Subcutaneous adipose tissue (tissue), 4 donors: Measurements from ENCODE around the gene GLB1L. TPM values are rescaled to one million over a fixed set of nuclear protein-coding genes. Genes with fewer than 3 reads are reported as not detected.

Source experiments
- CTCF ChIP-seq: fragments of 450-650 bp; IDR thresholded peaks from one replicate; pipeline ENCODE4 v1.5.1; 2016; ENCODE audit warnings: low read depth, mild to moderate bottlenecking, control low read depth, antibody characterized with exemption, moderate library complexity
- total RNA-seq, 4 donors: library from RNA; depleted of rRNA; stranded (reverse); fragments of >200 nt; gene quantifications; one replicate each; pipeline ENCODE4 v1.1.0, GENCODE V29; 2016

Gene GLB1L
- total RNA-seq, 4 donors from 2014 or later = 2.9 to 12.2 (median 11.0) TPM

DNA sequence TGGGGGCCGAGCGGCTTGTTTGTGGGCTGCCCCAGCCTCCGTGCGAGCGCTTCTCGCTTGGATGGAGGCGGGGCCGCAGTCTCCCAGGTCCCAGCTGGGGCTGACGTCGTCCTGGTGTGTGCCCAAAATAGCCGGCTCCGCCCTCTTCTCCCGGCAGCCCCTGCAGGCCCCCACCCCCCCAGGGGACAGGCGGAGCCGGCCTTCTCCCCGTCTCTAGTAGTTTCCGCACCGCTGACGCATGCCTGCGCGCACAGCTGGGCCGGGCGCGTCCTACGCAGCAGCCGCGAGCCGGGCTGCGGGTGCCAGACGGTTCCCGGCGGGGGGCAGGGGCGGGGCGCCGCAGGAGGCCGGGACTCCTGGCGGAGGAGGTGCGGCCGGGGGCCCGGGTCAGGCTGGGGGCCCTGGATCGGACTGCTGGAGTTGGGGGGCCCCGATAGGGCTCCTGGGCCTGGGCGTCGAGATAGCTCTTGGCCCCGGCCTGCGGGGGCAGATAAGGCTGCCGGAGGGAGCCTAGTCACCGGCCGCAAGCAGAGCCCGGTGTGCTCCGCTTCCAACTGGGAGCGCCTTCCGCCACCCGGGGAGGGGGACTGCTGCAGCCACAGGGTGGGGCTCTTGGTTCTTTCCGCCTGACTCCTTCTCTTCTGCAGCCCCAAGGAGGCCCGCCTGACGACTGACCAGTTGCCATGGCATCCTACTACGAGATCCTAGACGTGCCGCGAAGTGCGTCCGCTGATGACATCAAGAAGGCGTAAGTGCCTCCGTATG is 34.1 kb upstream of the GLB1L start, which contains the start of gene DNAJB2:
Gene DNAJB2, plus strand, starts transcription at position 216 of the 765 bp plus-strand sequence. Its CDS starts 468 bp downstream, at position 684.
- TF ChIP-seq CTCF = no peak

DNA sequence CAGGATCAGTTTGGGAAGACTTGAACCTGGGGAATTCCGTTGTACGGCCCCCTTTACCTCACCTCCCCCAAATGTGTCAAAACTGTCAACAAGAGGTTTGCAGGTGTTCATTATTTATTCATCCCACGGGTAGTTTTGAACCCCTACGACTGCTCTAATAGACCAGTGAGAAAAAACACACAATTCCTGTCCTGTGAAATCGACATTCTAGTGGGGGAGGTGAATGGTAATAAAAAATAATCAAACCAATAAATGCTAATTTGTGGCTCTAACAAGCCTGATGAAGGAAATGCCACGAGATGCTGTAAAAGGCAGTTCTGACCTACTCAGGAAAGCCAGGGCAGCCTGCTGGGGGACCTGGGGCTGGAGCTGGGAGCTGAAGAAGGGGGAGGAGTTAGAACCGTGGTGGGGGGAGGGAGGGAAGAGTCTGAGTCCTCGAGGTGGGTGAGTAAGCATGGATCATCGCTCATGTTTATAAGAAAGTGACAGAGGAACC is 33.5 kb upstream of the GLB1L start:
- TF ChIP-seq CTCF = no peak

GRCh38 chr2:219277703-219278654 is 32.7 kb upstream of the GLB1L start:
- TF ChIP-seq CTCF = no peak

GRCh38 chr2:219274361-219274921 is 29.2 kb upstream of the GLB1L start:
- no peak for TF ChIP-seq CTCF

- no peak for TF ChIP-seq CTCF
These were observed 28.7 kb upstream of the GLB1L start for GRCh38 chr2:219273937-219274336.

GRCh38 chr2:219272995-219273394 is 27.8 kb upstream of the GLB1L start:
- TF ChIP-seq CTCF = no peak

DNA sequence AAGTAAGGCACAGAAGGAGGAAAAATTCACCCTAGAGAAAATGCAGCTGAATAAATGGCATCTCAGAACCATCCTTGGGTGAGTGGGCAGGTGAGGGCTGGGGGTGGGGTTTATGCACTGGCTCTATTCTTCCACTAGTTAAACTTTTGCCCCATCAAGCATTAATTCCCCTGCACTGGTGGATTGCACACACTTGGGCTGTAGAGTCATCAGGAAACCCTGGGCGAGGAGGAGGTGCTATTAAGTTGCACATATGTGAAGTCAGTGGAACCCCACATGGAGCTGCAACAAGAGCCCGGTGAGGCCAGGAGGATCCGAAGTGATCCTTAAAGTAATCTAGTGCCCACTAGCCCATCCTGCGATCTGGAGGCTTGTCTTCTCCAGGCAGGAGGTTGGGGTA is 27.1 kb upstream of the GLB1L start:
- no peak for TF ChIP-seq CTCF
